ENCODE data around the gene FNDC3B. TPM values are rescaled to one million over a fixed set of nuclear protein-coding genes. Genes with fewer than 3 reads are reported as not detected.
A peak's percentile ranks its signal among the peaks of the same experiment; 100 is the strongest.

The FNDC3B gene
- total RNA-seq, 1 donor from 2014 or later = 79.2 TPM

GRCh38 chr3:172097585-172097984 is 58.2 kb downstream of the FNDC3B start:
- Mint-ChIP-seq H3K36me3 (peaks cover 16% of the 10 kb centered on the region), H3K27me3 (no peaks in the 10 kb centered on the region), H3K4me3 (no peak overlapping the region), H3K27ac (no peak overlapping the region), H3K4me1 (ENCODE audit: unreplicated experiment) (peaks cover 42% of the 10 kb centered on the region), H3K9me3 (no peaks in the 10 kb centered on the region)
- no peak for DNase-seq (ENCODE audit: extremely low spot score, unreplicated experiment)
- TF ChIP-seq CTCF (conservative IDR thresholded peaks at IDR 0.05) = no peak

GRCh38 chr3:172098698-172099494 is 59.5 kb downstream of the FNDC3B start:
- no peak for DNase-seq (ENCODE audit: extremely low spot score, unreplicated experiment)
- H3K4me3 Mint-ChIP-seq = peak overlapping the region; percentile 44
- no peaks in the 10 kb centered on the region for H3K9me3 Mint-ChIP-seq
- peaks cover 14% of the 10 kb centered on the region for H3K36me3 Mint-ChIP-seq
- TF ChIP-seq CTCF (conservative IDR thresholded peaks at IDR 0.05) = no peak
- no peaks in the 10 kb centered on the region for H3K27me3 Mint-ChIP-seq
- peaks cover 54% of the 10 kb centered on the region for H3K4me1 Mint-ChIP-seq (ENCODE audit: unreplicated experiment)
- no peak overlapping the region for H3K27ac Mint-ChIP-seq

GRCh38 chr3:172099495-172099808 is 60.1 kb downstream of the FNDC3B start:
- Mint-ChIP-seq H3K9me3 (no peaks in the 10 kb centered on the region), H3K4me1 (ENCODE audit: unreplicated experiment) (peaks cover 56% of the 10 kb centered on the region), H3K27me3 (no peaks in the 10 kb centered on the region), H3K4me3 (peak overlapping the region; percentile 7), H3K36me3 (peaks cover 14% of the 10 kb centered on the region), H3K27ac (no peak overlapping the region)
- DNase-seq (ENCODE audit: extremely low spot score, unreplicated experiment) = no peak
- no peak for TF ChIP-seq CTCF (conservative IDR thresholded peaks at IDR 0.05)

- no peak overlapping the region for H3K27ac Mint-ChIP-seq
- peaks cover 11% of the 10 kb centered on the region for H3K36me3 Mint-ChIP-seq
- H3K9me3 Mint-ChIP-seq = no peaks in the 10 kb centered on the region
These were observed 61.1 kb downstream of the FNDC3B start for GRCh38 chr3:172100482-172100881.

GRCh38 chr3:172101107-172101506 is 61.7 kb downstream of the FNDC3B start:
- no peaks in the 10 kb centered on the region for H3K9me3 Mint-ChIP-seq
- H3K27me3 Mint-ChIP-seq = no peaks in the 10 kb centered on the region
- H3K27ac Mint-ChIP-seq = no peak overlapping the region
- no peak for DNase-seq (ENCODE audit: extremely low spot score, unreplicated experiment)
- peaks cover 7% of the 10 kb centered on the region for H3K36me3 Mint-ChIP-seq
- H3K4me1 Mint-ChIP-seq (ENCODE audit: unreplicated experiment) = peaks cover 59% of the 10 kb centered on the region
- TF ChIP-seq CTCF (conservative IDR thresholded peaks at IDR 0.05) = no peak
- no peak overlapping the region for H3K4me3 Mint-ChIP-seq

More at GRCh38 chr3:172100482-172100881, 61.1 kb downstream of the FNDC3B start:
- H3K4me3 Mint-ChIP-seq = no peak overlapping the region
- H3K27me3 Mint-ChIP-seq = no peaks in the 10 kb centered on the region
- no peak for DNase-seq (ENCODE audit: extremely low spot score, unreplicated experiment)
- no peak for TF ChIP-seq CTCF (conservative IDR thresholded peaks at IDR 0.05)
- peaks cover 59% of the 10 kb centered on the region for H3K4me1 Mint-ChIP-seq (ENCODE audit: unreplicated experiment)

Data from type B pancreatic cell (in vitro differentiated cells).